Fibroblast of mammary gland (primary cell): ENCODE data around the gene HHATL.

Experiments
- DNase-seq: peaks from one replicate; pipeline ENCODE4 v3.0.0-alpha.2; 2010; ENCODE audit warnings: low read depth
- H3K4me3 ChIP-seq: 2 replicates; pipeline ENCODE4 v1.5.1; 2011; ENCODE audit warnings: low read depth, mild to moderate bottlenecking, low read length, moderate library complexity; ENCODE audit not compliant: control insufficient read depth
- CTCF ChIP-seq: conservative IDR thresholded peaks from 2 replicates; pipeline ENCODE4 v1.5.1; 2011; ENCODE audit warnings: low read depth, low read length, inconsistent platforms; ENCODE audit not compliant: control insufficient read depth, insufficient read depth

The HHATL gene

DNA sequence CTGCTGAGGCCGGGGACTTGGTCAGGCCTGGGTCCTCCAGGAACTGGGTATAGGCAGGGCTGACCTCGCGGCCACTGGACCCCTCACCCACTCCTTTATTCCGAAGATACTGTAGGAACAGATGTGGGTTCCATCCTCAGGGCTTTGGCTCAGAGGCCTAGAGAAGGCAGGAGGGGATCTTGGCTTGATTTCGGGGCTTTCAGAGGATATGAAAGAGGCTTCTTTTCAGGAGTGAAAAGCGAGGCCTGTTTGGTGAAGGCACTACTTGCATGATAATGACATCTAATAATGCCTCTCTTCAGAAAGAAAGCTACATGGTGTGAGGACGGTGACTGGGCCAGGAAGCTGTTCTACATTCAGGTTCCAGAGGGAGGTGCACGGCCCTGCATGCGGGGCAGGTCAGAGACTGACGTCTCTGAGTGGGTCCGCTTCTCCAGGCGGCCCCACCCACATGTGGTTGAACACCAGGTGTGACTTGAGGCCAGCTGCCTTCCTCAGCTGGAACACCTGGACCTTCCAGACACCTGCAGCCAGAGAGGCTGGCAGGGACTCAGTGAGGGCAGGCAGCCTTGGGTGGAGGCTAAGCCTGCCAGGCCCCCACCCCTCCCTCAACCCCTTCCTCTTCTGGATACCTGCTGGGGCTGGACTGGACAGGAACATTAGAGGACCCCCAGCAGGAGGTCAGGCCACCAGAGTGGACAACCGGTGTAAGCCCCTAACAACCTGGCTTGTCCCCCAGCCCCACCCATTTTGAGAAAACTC, 31.1 kb upstream of the HHATL start:
- DNase-seq: no peak
- no peak overlapping the region for H3K4me3 ChIP-seq
- TF ChIP-seq CTCF: no peak

DNA sequence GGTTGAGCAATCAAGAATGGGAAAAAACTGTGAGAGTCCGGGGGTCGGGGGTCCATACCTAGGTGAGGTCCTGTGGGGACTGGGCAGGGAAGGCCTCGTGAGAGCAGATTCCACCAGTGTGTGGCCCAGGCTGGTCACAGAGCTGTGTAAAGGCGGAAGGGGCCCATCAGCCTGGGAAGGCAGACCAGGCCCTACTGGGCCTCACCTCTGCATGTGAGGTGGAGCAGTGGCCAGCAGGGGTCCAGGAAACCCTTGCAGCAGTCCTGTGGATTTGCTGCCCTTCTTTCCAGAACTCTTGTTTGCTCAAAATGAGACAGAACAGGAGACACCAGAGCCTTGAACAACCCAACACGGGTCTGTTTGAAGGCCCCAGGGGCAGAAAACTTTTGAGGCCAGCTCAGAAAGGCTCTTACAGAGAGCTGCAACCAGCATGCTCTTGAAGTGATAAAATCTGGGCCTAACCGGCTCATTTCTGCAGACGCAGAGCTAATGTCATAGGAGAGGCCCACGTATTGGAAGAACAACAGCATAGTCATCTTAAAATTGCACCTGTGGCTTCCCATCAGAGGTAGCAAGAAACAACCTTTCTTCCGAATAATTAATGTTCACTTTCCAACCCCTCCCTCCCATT, 30.3 kb upstream of the HHATL start:
- no peak overlapping the region for H3K4me3 ChIP-seq
- DNase-seq: no peak
- TF ChIP-seq CTCF: peak; percentile 25

GRCh38 chr3:42732196-42732828, 29.7 kb upstream of the HHATL start:
- no peak for TF ChIP-seq CTCF
- DNase-seq: no peak
- no peak overlapping the region for H3K4me3 ChIP-seq

DNA sequence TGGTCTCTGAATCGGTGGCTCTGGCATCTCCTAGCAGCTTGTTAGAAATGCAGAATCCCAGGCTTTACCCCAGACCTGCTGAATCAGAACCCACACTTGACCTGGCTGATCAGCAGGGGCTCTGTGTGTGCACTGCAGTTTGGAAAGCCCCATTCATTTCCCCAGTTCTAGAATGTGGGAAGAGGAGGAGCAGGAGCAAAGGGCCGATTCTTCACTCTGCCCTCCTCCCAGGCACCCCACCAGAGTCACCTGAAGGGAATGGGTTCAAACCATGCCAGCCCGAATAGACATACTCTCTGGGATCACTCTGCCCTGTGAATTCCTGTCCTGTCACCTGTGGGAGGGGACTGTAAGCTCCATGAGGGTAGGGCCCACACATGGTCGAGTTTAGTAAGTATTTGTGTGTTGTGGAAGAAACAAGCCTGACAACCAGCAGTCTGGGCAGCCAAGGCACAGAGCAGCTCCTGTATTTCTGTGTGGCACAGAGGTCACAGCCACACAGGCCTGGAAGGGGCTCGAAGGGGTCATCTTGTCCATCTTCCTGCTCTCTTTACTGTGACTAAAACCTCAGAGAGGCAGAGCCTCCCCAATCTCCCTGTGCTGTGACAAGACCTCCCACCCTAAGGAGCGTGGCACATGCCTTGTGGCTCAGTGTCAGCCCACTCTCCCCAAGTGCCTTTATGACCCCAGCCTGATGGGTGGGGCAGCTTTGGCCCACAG, 29.0 kb upstream of the HHATL start:
- no peak for TF ChIP-seq CTCF
- DNase-seq: no peak
- H3K4me3 ChIP-seq: no peak overlapping the region

DNA sequence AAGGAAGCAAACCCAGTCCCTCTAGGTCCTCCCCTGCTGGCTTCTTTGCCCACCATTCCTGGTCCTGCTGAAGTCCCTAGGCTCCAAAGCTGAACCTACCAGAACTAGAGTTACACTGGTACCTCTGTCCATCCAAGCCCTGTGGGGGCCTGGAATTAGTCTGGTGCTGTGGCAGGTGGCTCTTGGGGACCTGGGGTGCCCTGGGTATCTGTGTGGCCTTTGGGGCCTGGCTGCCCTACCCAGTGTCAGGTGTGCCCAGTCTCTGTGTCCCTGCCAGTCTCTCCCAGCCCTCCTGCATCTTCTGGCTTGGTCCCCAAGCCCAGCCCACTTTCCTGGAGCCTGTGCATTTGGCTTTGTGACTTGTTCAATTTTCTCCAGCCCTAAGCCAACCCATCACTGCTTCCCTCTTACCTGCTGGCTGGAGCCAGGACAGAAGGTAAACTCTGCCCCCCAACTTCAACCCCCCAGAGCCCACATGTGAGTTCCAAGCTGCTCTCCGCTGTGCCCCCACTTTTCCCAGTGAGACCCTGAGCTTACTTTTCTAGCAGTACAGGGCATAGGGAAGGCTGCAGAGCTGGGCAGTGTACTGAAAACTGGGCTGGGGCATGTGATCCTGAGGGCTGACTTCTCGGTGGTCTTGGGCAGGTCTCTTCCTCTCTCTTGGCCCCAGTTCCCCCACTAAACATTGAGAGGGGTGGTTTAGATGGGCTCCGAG, 28.3 kb upstream of the HHATL start:
- H3K4me3 ChIP-seq: no peak overlapping the region
- no peak for DNase-seq
- TF ChIP-seq CTCF: no peak

DNA sequence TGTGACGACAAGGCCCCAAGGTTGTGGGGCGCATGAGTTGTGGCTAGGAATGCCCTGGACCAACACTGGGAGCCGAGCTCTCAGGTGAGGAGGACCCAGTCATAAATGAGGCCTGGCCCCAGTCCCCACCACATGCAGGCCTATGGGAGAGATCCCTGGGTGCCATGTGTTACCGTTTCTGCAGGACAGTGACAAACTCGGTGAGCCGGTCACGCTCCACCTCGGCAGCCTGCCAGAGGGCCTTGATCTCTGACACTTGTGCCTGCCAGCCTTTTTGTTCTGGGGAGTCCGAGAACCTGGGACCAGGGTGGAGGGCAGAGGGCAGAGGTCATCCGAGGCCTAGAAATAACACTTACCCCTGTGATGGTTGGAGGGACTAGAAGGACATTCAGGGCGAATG, 27.7 kb upstream of the HHATL start:
- TF ChIP-seq CTCF: no peak
- H3K4me3 ChIP-seq: no peak overlapping the region
- no peak for DNase-seq
